ENCODE results near the gene ECE2. TPM values are rescaled to one million over a fixed set of nuclear protein-coding genes. Genes with fewer than 3 reads are reported as not detected.

Gene ECE2
- total RNA-seq, 1 experiment from 2014 or later, result not detected

DNA sequence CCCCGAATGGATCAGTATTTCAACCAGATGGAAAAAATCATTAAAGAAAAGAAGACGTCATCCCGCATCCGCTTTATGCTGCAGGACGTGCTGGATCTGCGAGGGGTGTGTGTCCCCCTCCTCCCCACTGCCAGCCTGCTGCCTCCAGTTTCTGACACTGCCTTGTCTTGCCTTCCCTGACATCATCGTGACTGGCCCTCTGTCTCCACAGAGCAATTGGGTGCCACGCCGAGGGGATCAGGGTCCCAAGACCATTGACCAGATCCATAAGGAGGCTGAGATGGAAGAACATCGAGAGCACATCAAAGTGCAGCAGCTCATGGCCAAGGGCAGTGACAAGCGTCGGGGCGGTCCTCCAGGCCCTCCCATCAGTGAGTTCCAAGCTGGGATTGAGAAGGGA is 49.4 kb downstream of the ECE2 start:
- in situ Hi-C loops (cut with HindIII; ENCODE audit: low pct_unique_long_range_greater_than_20kb, low sequenced_read_pairs), result no loop called here
- Histone ChIP-seq H3K4me3 (ENCODE audit: low read depth in 2 of 2, low read length in 2 of 2) (no peak overlapping the region), H3K27me3 (ENCODE audit: control insufficient read depth, insufficient read depth, low read length) (no peaks in the 10 kb centered on the region), H3K4me1 (ENCODE audit: control insufficient read depth, insufficient read depth, low read length) (peaks cover 7% of the 10 kb centered on the region), H3K9me3 (ENCODE audit: control insufficient read depth, insufficient read depth, low read depth, low read length) (no peaks in the 10 kb centered on the region), H3K27ac (ENCODE audit: low read length) (no peak overlapping the region), H3K36me3 (ENCODE audit: control insufficient read depth, insufficient read depth, low read length) (peaks cover 82% of the 10 kb centered on the region)
- TF ChIP-seq SIN3A (IDR thresholded peaks at IDR 0.05; ENCODE audit: borderline replicate concordance, insufficient read depth, low read depth, low read length) (no peak), TCF7L2 (IDR thresholded peaks at IDR 0.05; ENCODE audit: low read depth, low read length) (no peak), POLR2AphosphoS5 (IDR thresholded peaks at IDR 0.05; ENCODE audit: low read depth, low read length) (no peak), REST (IDR thresholded peaks at IDR 0.05; ENCODE audit: insufficient read depth in 1 of 2, low read depth in 2 of 2, low read length in 1 of 2) (no peak)
- TF ChIP-seq, protein P1, sequence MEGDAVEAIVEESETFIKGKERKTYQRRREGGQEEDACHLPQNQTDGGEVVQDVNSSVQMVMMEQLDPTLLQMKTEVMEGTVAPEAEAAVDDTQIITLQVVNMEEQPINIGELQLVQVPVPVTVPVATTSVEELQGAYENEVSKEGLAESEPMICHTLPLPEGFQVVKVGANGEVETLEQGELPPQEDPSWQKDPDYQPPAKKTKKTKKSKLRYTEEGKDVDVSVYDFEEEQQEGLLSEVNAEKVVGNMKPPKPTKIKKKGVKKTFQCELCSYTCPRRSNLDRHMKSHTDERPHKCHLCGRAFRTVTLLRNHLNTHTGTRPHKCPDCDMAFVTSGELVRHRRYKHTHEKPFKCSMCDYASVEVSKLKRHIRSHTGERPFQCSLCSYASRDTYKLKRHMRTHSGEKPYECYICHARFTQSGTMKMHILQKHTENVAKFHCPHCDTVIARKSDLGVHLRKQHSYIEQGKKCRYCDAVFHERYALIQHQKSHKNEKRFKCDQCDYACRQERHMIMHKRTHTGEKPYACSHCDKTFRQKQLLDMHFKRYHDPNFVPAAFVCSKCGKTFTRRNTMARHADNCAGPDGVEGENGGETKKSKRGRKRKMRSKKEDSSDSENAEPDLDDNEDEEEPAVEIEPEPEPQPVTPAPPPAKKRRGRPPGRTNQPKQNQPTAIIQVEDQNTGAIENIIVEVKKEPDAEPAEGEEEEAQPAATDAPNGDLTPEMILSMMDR (IDR thresholded peaks at IDR 0.05), result no peak
- ChIA-PET POLR2A (no interaction called here), CTCF (no interaction called here)
- ATAC-seq, result no peak
- TSS peak; percentile 20 for BruUV-seq (replicated peaks)
- intact Hi-C loops (cut with micrococcal nuclease; ENCODE audit: unreplicated experiment), result no loop called here
- DNase-seq (ENCODE audit: low read depth, low spot score), result no peak

- ChIA-PET CTCF (no interaction called here), POLR2A (no interaction called here)
- in situ Hi-C loops (cut with HindIII; ENCODE audit: low pct_unique_long_range_greater_than_20kb, low sequenced_read_pairs) (no loop called here), intact Hi-C loops (cut with micrococcal nuclease; ENCODE audit: unreplicated experiment) (no loop called here)
- H3K27me3 ChIP-seq (ENCODE audit: control insufficient read depth, insufficient read depth, low read length), result no peaks in the 10 kb centered on the region
- peaks cover 77% of the 10 kb centered on the region for H3K36me3 ChIP-seq (ENCODE audit: control insufficient read depth, insufficient read depth, low read length)
- no peak overlapping the region for H3K4me3 ChIP-seq (ENCODE audit: low read depth in 2 of 2, low read length in 2 of 2)
- no TSS peak for BruUV-seq (replicated peaks)
- DNase-seq (ENCODE audit: low read depth, low spot score) (no peak), ATAC-seq (no peak)
- H3K27ac ChIP-seq (ENCODE audit: low read length), result no peak overlapping the region
- TF ChIP-seq SIN3A (IDR thresholded peaks at IDR 0.05; ENCODE audit: borderline replicate concordance, insufficient read depth, low read depth, low read length), result no peak
- TF ChIP-seq POLR2AphosphoS5 (IDR thresholded peaks at IDR 0.05; ENCODE audit: low read depth, low read length), result no peak
- no peak for TF ChIP-seq TCF7L2 (IDR thresholded peaks at IDR 0.05; ENCODE audit: low read depth, low read length)
- TF ChIP-seq REST (IDR thresholded peaks at IDR 0.05; ENCODE audit: insufficient read depth in 1 of 2, low read depth in 2 of 2, low read length in 1 of 2), result no peak
- TF ChIP-seq, protein P1 (IDR thresholded peaks at IDR 0.05), result no peak
- H3K9me3 ChIP-seq (ENCODE audit: control insufficient read depth, insufficient read depth, low read depth, low read length), result no peaks in the 10 kb centered on the region
- H3K4me1 ChIP-seq (ENCODE audit: control insufficient read depth, insufficient read depth, low read length), result peaks cover 1% of the 10 kb centered on the region; the same call in 1 of the 2 replicates
Observed at GRCh38 chr3:184325715-184326369, 50.0 kb downstream of the ECE2 start.
